Glutamatergic neuron (in vitro differentiated cells): ENCODE results near the gene NMRAL1. TPM values are rescaled to one million over a fixed set of nuclear protein-coding genes. Genes with fewer than 3 reads are reported as not detected.

ENCODE experiments used
- DNase-seq: peaks from one replicate; pipeline ENCODE4 v3.0.0; 2022
- H3K27ac Mint-ChIP-seq: one replicate; pipeline ENCODE4 v1.8.0; 2020; ENCODE audit warnings: mild to moderate bottlenecking, mixed read lengths, inconsistent platforms; ENCODE audit not compliant: unreplicated experiment
- H3K27me3 Mint-ChIP-seq: one replicate; pipeline ENCODE4 v1.8.0; 2020; ENCODE audit warnings: mild to moderate bottlenecking, moderate library complexity, mixed read lengths, inconsistent platforms; ENCODE audit not compliant: unreplicated experiment
- H3K36me3 Mint-ChIP-seq: one replicate; pipeline ENCODE4 v1.8.0; 2020; ENCODE audit warnings: mild to moderate bottlenecking, mixed read lengths, inconsistent platforms; ENCODE audit not compliant: unreplicated experiment
- H3K4me1 Mint-ChIP-seq: one replicate; pipeline ENCODE4 v1.8.0; 2020; ENCODE audit warnings: mild to moderate bottlenecking, low read depth, mixed read lengths, inconsistent platforms; ENCODE audit not compliant: unreplicated experiment
- H3K4me3 Mint-ChIP-seq: one replicate; pipeline ENCODE4 v1.8.0; 2020; ENCODE audit warnings: mild to moderate bottlenecking, mixed read lengths, inconsistent platforms; ENCODE audit not compliant: unreplicated experiment
- H3K9me3 Mint-ChIP-seq: one replicate; pipeline ENCODE4 v1.8.0; 2020; ENCODE audit warnings: mild to moderate bottlenecking, moderate library complexity, mixed read lengths, inconsistent platforms; ENCODE audit not compliant: unreplicated experiment
- total RNA-seq: library from RNA; stranded (reverse); fragmentation: NEBNext Ultra II Directional; extraction: Animal tissue kit (Norgen Biotek cat#: 25700); gene quantifications from one replicate; pipeline ENCODE4 v1.2.1, GENCODE V29; 2021; ENCODE audit not compliant: unreplicated experiment
- TF ChIP-seq, protein P1 (sequence below): fragments of 200-600 bp; sonication (generic); IDR thresholded peaks from one replicate; pipeline ENCODE4 v1.5.0; 2021; ENCODE audit not compliant: partially characterized antibody, unreplicated experiment

Gene NMRAL1
- total RNA-seq, 1 donor from 2014 or later, result 38.3 TPM

DNA sequence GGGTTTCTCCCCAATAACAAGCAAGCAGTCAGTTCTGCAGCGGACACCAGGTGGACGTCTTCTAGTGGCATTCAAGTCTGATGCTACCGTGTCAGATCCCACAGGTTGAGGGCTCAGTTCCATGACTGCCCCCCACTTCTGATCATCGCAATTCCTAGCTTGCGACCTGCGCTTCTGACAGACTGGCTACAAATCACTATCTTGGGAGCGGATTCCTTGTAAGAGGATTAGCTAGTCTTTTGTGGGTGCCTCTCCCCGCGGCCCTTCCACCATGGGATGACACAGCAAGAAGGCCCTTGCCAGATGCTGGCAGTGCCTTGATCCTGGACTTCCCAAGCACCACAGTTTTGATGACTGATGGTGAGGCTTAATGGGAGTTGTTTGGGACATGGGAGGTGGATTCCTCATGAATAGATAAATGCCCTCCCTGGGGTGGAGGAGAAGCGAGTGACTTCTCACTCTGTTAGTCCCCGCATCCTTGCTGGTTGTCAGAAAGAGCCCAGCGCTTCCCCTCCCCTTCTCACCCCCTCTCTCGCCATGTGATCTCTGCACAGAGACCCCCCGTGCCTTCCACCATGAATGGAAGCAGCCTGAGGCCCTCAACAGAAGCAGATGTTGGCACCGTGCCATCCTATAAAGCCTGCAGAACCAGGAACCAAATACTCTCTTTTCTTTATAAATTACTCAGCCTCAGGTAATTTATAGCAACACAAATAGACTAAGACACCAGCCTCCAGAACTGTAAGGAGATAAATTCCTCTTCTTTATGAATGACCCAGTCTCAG lies 45.0 kb upstream of the NMRAL1 start:
- Mint-ChIP-seq H3K27me3 (peaks cover 6% of the 10 kb centered on the region), H3K9me3 (peaks cover 13% of the 10 kb centered on the region), H3K4me1 (peaks cover 20% of the 10 kb centered on the region), H3K27ac (peak overlapping the region; percentile 57), H3K36me3 (no peaks in the 10 kb centered on the region), H3K4me3 (no peak overlapping the region)
- no peak for DNase-seq
- TF ChIP-seq, protein P1, sequence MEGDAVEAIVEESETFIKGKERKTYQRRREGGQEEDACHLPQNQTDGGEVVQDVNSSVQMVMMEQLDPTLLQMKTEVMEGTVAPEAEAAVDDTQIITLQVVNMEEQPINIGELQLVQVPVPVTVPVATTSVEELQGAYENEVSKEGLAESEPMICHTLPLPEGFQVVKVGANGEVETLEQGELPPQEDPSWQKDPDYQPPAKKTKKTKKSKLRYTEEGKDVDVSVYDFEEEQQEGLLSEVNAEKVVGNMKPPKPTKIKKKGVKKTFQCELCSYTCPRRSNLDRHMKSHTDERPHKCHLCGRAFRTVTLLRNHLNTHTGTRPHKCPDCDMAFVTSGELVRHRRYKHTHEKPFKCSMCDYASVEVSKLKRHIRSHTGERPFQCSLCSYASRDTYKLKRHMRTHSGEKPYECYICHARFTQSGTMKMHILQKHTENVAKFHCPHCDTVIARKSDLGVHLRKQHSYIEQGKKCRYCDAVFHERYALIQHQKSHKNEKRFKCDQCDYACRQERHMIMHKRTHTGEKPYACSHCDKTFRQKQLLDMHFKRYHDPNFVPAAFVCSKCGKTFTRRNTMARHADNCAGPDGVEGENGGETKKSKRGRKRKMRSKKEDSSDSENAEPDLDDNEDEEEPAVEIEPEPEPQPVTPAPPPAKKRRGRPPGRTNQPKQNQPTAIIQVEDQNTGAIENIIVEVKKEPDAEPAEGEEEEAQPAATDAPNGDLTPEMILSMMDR, result no peak

DNA sequence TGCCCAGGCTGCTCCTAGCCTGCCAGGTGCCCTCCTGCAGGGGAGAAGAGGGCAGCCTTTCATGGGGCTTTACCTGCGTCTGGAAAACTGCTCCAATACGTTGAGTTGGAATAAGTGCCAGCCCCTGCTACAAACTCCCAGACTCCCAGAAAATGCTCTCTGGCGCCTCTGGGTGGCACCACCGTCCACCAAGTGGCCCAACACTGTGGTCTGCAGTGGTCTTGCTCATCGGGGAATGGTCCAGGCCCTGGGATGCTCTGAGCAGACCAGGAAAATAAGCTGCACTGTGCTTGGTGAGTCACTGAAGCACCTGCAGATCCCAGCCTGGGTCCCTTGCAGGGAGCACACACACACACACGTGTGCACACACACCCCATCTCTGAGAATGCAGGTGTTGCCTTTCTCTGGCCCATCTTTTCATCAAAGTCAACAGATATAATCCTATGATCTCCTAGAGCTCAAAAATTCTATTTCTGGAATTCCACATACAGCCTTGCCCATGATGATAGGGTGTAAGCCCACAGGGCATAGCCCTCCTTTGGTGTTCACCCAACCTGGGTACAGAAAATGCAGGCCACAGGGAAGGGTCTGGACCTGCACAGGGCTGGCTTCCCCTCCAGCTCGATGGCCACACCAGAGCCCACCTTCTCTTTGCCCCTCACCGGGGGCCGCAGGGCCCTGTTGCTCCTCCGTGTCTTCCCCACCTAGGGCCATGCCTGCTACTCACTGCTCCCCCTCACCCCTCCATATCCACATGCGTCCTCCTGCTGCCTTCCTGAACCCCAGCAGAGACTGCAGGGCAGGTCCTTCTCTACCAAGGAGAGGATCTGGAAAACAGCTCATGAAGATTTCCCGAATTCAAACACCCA lies 43.6 kb upstream of the NMRAL1 start:
- Mint-ChIP-seq H3K9me3 (peaks cover 8% of the 10 kb centered on the region), H3K4me3 (no peak overlapping the region), H3K27me3 (peaks cover 1% of the 10 kb centered on the region), H3K4me1 (peaks cover 10% of the 10 kb centered on the region), H3K27ac (peak overlapping the region; percentile 48), H3K36me3 (no peaks in the 10 kb centered on the region)
- TF ChIP-seq, protein P1, result peak; percentile 69
- DNase-seq, result peak; percentile 80

DNA sequence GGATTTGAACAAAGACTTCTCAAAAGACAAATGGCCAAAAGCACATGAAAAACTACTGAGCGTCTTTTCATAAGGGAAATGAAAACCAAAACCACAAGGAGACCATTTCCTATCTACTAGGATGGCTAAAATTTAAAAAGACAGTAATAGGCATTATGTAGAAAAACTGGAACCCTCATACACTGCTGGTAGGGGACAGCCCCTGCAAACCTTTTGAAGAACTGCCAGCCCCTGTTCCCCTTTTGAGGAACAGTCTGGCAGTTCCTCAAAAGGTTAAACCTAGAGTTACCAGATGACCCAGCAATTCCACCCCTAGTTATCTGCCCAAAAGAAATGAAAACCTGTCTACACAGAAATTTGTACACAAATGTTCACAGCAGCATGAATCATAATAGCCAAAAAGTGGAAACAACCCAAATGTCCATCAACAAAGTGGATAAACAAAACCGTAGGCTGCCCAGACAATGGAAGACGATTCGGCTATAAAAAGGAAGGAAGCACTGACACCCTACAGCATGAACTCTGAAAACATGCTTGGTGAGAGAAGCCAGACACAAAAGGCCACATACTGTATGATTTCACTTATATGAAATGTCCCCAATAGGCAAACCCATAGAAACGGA lies 41.3 kb upstream of the NMRAL1 start:
- Mint-ChIP-seq H3K27ac (no peak overlapping the region), H3K4me3 (no peak overlapping the region), H3K9me3 (peaks cover 16% of the 10 kb centered on the region), H3K4me1 (peaks cover 16% of the 10 kb centered on the region), H3K27me3 (peaks cover 1% of the 10 kb centered on the region), H3K36me3 (no peaks in the 10 kb centered on the region)
- TF ChIP-seq, protein P1, result no peak
- DNase-seq, result no peak

DNA sequence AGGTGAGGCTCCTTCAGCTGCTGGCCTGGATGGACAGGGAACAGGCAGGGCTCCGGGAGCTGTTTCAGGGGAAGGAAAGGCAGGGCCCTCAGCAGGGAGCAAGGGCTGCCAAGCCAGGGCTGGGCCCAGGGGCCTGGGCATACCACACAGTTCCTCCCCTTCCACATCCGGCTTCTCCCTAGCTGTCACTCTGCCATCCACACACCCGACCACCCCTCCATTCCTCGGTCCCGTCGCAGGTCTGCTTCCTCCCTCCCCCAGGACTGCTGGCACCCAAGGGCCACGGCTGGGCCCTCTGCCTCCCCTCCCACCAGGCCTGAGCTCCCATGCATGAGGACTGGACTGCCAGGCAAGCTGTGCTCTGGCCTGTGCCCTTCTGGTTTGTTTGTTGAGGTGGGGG lies 40.2 kb upstream of the NMRAL1 start:
- TF ChIP-seq, protein P1, result no peak
- Mint-ChIP-seq H3K4me3 (no peak overlapping the region), H3K36me3 (no peaks in the 10 kb centered on the region), H3K4me1 (peaks cover 20% of the 10 kb centered on the region), H3K9me3 (peaks cover 16% of the 10 kb centered on the region), H3K27me3 (peaks cover 1% of the 10 kb centered on the region), H3K27ac (no peak overlapping the region)
- no peak for DNase-seq
